8988T (cell line): ENCODE measurements around the gene TSC22D4.

ENCODE experiments used
- DNase-seq: peaks from one replicate; pipeline ENCODE4 v3.0.0; 2011

TSC22D4 gene

GRCh38 chr7:100426516-100426915 is 52.5 kb downstream of the TSC22D4 start:
- DNase-seq = no peak

- DNase-seq = no peak
Measured at GRCh38 chr7:100425347-100425746, 53.7 kb downstream of the TSC22D4 start.

- DNase-seq = no peak
Measured at GRCh38 chr7:100423315-100423714, 55.7 kb downstream of the TSC22D4 start.

- no peak for DNase-seq
Measured at GRCh38 chr7:100419660-100420226, 59.3 kb downstream of the TSC22D4 start.

- no peak for DNase-seq
Measured at GRCh38 chr7:100418930-100419659, 59.9 kb downstream of the TSC22D4 start.
